WERI-Rb-1 (cell line): Measurements from ENCODE around the gene DPP9.

Experiments used
- DNase-seq: peaks from one replicate; pipeline ENCODE4 v3.0.0-alpha.2; 2020
- H3K27ac ChIP-seq: fragments of 250-450 bp; sonication (Bioruptor Pico); 2 replicates; pipeline ENCODE4 v1.5.1; 2020; ENCODE audit warnings: mild to moderate bottlenecking, moderate library complexity
- H3K27me3 ChIP-seq: fragments of 250-450 bp; sonication (Bioruptor Pico); 2 replicates; pipeline ENCODE4 v1.5.1; 2021; ENCODE audit warnings: mild to moderate bottlenecking, low read depth, moderate library complexity; ENCODE audit not compliant: insufficient read depth, severe bottlenecking
- H3K36me3 ChIP-seq: fragments of 250-450 bp; sonication (Bioruptor Pico); 2 replicates; pipeline ENCODE4 v1.5.1; 2020; ENCODE audit warnings: mild to moderate bottlenecking, moderate library complexity
- H3K4me3 ChIP-seq: 2 replicates; pipeline ENCODE4 v1.5.1; 2011; ENCODE audit warnings: low read depth, mild to moderate bottlenecking, control low read depth, low read length
- H3K9me3 ChIP-seq: fragments of 250-450 bp; sonication (Bioruptor Pico); 2 replicates; pipeline ENCODE4 v1.5.1; 2021; ENCODE audit warnings: mild to moderate bottlenecking, moderate library complexity; ENCODE audit not compliant: severe bottlenecking
- CTCF ChIP-seq: IDR thresholded peaks from 2 replicates; pipeline ENCODE4 v1.5.1; 2011; ENCODE audit warnings: low read depth, mild to moderate bottlenecking, control low read depth, inconsistent platforms, low read length

Gene DPP9

GRCh38 chr19:4744451-4745174 is 21.0 kb upstream of the DPP9 start:
- no peak for DNase-seq
- TF ChIP-seq CTCF = no peak
- H3K9me3 ChIP-seq = no peaks in the 10 kb centered on the region
- H3K4me3 ChIP-seq = no peak overlapping the region
- H3K27me3 ChIP-seq = no peaks in the 10 kb centered on the region
- no peaks in the 10 kb centered on the region for H3K36me3 ChIP-seq
- no peak overlapping the region; the same call in 1 of the 2 replicates for H3K27ac ChIP-seq

- DNase-seq = peak; percentile 75
- H3K36me3 ChIP-seq = no peaks in the 10 kb centered on the region
- H3K4me3 ChIP-seq = no peak overlapping the region
- TF ChIP-seq CTCF = no peak
- H3K9me3 ChIP-seq = no peaks in the 10 kb centered on the region
- no peaks in the 10 kb centered on the region for H3K27me3 ChIP-seq
- peak overlapping the region; percentile 66 for H3K27ac ChIP-seq
Measured at GRCh38 chr19:4742723-4743646, 19.3 kb upstream of the DPP9 start.

- no peaks in the 10 kb centered on the region for H3K36me3 ChIP-seq
- H3K27me3 ChIP-seq = no peaks in the 10 kb centered on the region
- no peak for DNase-seq
- no peak overlapping the region for H3K27ac ChIP-seq
- no peaks in the 10 kb centered on the region for H3K9me3 ChIP-seq
- TF ChIP-seq CTCF = no peak
- no peak overlapping the region for H3K4me3 ChIP-seq
Measured at GRCh38 chr19:4740092-4740491, 16.4 kb upstream of the DPP9 start.

- Histone ChIP-seq H3K27ac (no peak overlapping the region), H3K27me3 (no peaks in the 10 kb centered on the region), H3K9me3 (no peaks in the 10 kb centered on the region), H3K4me3 (no peak overlapping the region), H3K36me3 (no peaks in the 10 kb centered on the region)
- TF ChIP-seq CTCF = no peak
- DNase-seq = no peak
Measured at GRCh38 chr19:4738734-4739133, 15.1 kb upstream of the DPP9 start.

- TF ChIP-seq CTCF = no peak
- Histone ChIP-seq H3K27me3 (no peaks in the 10 kb centered on the region), H3K27ac (no peak overlapping the region), H3K9me3 (no peaks in the 10 kb centered on the region), H3K4me3 (no peak overlapping the region), H3K36me3 (no peaks in the 10 kb centered on the region)
- no peak for DNase-seq
Measured at GRCh38 chr19:4737955-4738600, 14.4 kb upstream of the DPP9 start.
